ENCODE measurements around the gene ELL2.

The ELL2 gene

DNA sequence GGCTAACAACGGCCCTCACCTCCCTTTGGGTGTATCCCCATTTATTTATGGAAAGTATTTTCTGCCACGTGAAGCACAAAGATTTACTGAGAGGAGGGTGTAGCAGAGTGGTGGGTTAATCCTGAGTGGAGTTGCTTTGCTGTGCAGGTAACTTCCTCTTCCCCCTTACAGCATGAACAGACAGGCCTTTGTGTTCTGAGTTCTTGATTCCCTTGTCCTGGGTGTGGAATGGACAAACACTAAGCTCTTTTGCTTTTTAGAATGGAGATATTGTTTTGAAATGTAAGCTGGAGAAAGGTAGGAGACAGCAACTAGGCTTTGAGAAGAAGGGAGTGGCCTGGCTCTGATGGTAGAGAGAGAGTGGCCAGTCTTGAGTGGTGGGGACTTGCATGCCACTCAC is 122.0 kb downstream of the ELL2 start:
- TF ChIP-seq ZC3H10 (CRISPR knock-in tag; IDR thresholded peaks at IDR 0.05) (no peak), CSDC2 (CRISPR knock-in tag; IDR thresholded peaks at IDR 0.05) (no peak), OSR1 (CRISPR knock-in tag; IDR thresholded peaks at IDR 0.05) (no peak)
- TF ChIP-seq, protein P1, sequence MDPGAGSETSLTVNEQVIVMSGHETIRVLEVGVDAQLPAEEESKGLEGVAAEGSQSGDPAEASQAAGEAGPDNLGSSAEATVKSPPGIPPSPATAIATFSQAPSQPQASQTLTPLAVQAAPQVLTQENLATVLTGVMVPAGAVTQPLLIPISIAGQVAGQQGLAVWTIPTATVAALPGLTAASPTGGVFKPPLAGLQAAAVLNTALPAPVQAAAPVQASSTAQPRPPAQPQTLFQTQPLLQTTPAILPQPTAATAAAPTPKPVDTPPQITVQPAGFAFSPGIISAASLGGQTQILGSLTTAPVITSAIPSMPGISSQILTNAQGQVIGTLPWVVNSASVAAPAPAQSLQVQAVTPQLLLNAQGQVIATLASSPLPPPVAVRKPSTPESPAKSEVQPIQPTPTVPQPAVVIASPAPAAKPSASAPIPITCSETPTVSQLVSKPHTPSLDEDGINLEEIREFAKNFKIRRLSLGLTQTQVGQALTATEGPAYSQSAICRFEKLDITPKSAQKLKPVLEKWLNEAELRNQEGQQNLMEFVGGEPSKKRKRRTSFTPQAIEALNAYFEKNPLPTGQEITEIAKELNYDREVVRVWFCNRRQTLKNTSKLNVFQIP (CRISPR knock-in tag; IDR thresholded peaks at IDR 0.05; ENCODE audit: borderline replicate concordance, low read depth): no peak
- TF ChIP-seq, protein P2, sequence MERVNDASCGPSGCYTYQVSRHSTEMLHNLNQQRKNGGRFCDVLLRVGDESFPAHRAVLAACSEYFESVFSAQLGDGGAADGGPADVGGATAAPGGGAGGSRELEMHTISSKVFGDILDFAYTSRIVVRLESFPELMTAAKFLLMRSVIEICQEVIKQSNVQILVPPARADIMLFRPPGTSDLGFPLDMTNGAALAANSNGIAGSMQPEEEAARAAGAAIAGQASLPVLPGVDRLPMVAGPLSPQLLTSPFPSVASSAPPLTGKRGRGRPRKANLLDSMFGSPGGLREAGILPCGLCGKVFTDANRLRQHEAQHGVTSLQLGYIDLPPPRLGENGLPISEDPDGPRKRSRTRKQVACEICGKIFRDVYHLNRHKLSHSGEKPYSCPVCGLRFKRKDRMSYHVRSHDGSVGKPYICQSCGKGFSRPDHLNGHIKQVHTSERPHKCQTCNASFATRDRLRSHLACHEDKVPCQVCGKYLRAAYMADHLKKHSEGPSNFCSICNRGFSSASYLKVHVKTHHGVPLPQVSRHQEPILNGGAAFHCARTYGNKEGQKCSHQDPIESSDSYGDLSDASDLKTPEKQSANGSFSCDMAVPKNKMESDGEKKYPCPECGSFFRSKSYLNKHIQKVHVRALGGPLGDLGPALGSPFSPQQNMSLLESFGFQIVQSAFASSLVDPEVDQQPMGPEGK (CRISPR knock-in tag; IDR thresholded peaks at IDR 0.05; ENCODE audit: borderline replicate concordance): no peak

DNA sequence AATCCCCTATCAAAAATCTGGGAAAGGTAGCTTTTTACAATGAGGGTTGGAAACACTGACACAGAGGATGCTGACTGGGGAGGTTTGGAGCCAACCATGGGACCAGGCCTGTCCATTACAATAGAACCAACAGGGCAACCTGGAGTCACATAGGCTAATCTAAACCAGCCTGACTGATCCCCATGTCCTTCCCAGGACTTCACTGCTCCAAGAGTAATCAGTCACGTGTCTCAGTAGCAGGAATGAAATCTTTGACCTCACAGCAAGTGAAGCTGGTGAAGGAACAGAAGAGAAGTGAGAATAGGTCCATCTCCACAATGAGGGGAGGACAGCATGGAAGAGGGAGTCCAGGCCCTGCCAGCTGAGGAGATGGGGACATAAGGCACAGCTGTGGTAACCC is 123.1 kb downstream of the ELL2 start:
- no peak for ATAC-seq
- TF ChIP-seq PPARA (CRISPR knock-in tag; IDR thresholded peaks at IDR 0.05; ENCODE audit: borderline replicate concordance): no peak
- TF ChIP-seq, protein P1 (CRISPR knock-in tag; IDR thresholded peaks at IDR 0.05; ENCODE audit: borderline replicate concordance, low read depth): no peak
- no peak for TF ChIP-seq SNAI2 (CRISPR knock-in tag; IDR thresholded peaks at IDR 0.05)
- no peak for TF ChIP-seq ESRRG (CRISPR knock-in tag; IDR thresholded peaks at IDR 0.05)
- no peak for TF ChIP-seq TOX (CRISPR knock-in tag; IDR thresholded peaks at IDR 0.05; ENCODE audit: borderline replicate concordance)
- TF ChIP-seq, protein P3, sequence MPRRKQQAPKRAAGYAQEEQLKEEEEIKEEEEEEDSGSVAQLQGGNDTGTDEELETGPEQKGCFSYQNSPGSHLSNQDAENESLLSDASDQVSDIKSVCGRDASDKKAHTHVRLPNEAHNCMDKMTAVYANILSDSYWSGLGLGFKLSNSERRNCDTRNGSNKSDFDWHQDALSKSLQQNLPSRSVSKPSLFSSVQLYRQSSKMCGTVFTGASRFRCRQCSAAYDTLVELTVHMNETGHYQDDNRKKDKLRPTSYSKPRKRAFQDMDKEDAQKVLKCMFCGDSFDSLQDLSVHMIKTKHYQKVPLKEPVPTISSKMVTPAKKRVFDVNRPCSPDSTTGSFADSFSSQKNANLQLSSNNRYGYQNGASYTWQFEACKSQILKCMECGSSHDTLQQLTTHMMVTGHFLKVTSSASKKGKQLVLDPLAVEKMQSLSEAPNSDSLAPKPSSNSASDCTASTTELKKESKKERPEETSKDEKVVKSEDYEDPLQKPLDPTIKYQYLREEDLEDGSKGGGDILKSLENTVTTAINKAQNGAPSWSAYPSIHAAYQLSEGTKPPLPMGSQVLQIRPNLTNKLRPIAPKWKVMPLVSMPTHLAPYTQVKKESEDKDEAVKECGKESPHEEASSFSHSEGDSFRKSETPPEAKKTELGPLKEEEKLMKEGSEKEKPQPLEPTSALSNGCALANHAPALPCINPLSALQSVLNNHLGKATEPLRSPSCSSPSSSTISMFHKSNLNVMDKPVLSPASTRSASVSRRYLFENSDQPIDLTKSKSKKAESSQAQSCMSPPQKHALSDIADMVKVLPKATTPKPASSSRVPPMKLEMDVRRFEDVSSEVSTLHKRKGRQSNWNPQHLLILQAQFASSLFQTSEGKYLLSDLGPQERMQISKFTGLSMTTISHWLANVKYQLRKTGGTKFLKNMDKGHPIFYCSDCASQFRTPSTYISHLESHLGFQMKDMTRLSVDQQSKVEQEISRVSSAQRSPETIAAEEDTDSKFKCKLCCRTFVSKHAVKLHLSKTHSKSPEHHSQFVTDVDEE (CRISPR knock-in tag; IDR thresholded peaks at IDR 0.05): no peak
- TF ChIP-seq, protein P4, sequence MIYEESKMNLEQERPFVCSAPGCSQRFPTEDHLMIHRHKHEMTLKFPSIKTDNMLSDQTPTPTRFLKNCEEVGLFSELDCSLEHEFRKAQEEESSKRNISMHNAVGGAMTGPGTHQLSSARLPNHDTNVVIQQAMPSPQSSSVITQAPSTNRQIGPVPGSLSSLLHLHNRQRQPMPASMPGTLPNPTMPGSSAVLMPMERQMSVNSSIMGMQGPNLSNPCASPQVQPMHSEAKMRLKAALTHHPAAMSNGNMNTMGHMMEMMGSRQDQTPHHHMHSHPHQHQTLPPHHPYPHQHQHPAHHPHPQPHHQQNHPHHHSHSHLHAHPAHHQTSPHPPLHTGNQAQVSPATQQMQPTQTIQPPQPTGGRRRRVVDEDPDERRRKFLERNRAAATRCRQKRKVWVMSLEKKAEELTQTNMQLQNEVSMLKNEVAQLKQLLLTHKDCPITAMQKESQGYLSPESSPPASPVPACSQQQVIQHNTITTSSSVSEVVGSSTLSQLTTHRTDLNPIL (CRISPR knock-in tag; IDR thresholded peaks at IDR 0.05; ENCODE audit: low read depth): no peak
- TF ChIP-seq CSDC2 (CRISPR knock-in tag; IDR thresholded peaks at IDR 0.05): no peak
- TF ChIP-seq, protein P2 (CRISPR knock-in tag; IDR thresholded peaks at IDR 0.05; ENCODE audit: borderline replicate concordance): no peak
- no peak for TF ChIP-seq TCF4 (CRISPR knock-in tag; IDR thresholded peaks at IDR 0.05; ENCODE audit: borderline replicate concordance)
- TF ChIP-seq ZFP3 (CRISPR knock-in tag; IDR thresholded peaks at IDR 0.05): no peak
- TF ChIP-seq, protein P5, sequence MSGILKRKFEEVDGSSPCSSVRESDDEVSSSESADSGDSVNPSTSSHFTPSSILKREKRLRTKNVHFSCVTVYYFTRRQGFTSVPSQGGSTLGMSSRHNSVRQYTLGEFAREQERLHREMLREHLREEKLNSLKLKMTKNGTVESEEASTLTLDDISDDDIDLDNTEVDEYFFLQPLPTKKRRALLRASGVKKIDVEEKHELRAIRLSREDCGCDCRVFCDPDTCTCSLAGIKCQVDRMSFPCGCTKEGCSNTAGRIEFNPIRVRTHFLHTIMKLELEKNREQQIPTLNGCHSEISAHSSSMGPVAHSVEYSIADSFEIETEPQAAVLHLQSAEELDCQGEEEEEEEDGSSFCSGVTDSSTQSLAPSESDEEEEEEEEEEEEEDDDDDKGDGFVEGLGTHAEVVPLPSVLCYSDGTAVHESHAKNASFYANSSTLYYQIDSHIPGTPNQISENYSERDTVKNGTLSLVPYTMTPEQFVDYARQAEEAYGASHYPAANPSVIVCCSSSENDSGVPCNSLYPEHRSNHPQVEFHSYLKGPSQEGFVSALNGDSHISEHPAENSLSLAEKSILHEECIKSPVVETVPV (CRISPR knock-in tag; IDR thresholded peaks at IDR 0.05): no peak
- no peak for TF ChIP-seq ZNF70 (CRISPR knock-in tag; IDR thresholded peaks at IDR 0.05)

More for the DNA sequence above, 122.0 kb downstream of the ELL2 start:
- no peak for ATAC-seq

DNA sequence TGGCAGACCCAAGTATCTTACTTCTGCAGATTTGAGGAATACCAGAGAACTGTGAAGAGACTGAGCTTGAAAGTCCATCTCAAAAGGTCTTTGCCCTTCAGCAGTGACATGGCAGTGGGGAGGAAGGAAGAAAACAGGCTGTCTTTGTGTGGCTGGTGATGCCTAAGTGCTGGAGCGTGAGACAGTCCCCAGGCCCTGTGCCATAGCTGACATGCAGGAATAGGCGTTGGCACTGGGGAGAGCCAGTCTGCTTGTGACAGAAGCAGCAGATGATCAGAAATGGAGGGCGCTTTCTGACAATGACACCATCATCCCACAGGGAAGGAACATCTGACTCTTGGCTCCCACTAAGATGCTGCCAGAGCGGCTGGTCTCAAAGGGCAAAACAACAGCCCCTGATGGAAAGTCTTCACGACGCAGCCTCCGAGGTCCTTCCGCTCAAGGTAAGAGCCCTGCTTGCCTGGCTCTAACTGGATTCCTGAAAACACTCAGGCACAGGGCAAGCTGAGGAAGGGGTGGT is 123.6 kb downstream of the ELL2 start:
- ATAC-seq: no peak
- no peak for TF ChIP-seq SNAI2 (CRISPR knock-in tag; IDR thresholded peaks at IDR 0.05)
- TF ChIP-seq ZC3H10 (CRISPR knock-in tag; IDR thresholded peaks at IDR 0.05): no peak
- TF ChIP-seq ZNF565 (CRISPR knock-in tag; conservative IDR thresholded peaks at IDR 0.05; ENCODE audit: low read depth): no peak
- TF ChIP-seq RARB (CRISPR knock-in tag; IDR thresholded peaks at IDR 0.05): no peak
